ENCODE results near the gene WDR20.

Gene WDR20

DNA sequence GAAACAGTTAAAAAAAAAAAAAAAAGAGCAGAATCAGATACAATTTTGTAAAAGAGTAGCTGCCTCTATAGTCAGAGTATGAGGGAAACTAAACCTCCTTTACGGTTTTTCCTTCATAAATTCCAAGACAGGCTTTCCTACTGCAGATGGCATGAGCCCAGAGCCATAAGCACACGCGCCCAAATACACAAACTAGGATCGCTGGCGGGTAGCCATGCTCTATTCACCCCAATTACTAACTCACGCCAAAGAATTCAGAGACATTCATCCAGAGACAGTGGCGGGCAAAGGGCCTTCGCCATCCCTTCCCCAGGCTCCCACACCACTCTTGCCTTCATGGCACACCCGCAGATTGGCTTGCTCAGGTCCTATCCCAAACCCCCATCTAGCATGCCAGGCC, 117.0 kb downstream of the WDR20 start:
- CTCF ChIA-PET, result no interaction called here
- POLR2A ChIA-PET, result no interaction called here
- TF ChIP-seq, protein P1, sequence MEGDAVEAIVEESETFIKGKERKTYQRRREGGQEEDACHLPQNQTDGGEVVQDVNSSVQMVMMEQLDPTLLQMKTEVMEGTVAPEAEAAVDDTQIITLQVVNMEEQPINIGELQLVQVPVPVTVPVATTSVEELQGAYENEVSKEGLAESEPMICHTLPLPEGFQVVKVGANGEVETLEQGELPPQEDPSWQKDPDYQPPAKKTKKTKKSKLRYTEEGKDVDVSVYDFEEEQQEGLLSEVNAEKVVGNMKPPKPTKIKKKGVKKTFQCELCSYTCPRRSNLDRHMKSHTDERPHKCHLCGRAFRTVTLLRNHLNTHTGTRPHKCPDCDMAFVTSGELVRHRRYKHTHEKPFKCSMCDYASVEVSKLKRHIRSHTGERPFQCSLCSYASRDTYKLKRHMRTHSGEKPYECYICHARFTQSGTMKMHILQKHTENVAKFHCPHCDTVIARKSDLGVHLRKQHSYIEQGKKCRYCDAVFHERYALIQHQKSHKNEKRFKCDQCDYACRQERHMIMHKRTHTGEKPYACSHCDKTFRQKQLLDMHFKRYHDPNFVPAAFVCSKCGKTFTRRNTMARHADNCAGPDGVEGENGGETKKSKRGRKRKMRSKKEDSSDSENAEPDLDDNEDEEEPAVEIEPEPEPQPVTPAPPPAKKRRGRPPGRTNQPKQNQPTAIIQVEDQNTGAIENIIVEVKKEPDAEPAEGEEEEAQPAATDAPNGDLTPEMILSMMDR (IDR thresholded peaks at IDR 0.05; ENCODE audit: control extremely low read depth, extremely low read depth, low read depth, missing control alignments), result no peak
- DNase-seq (ENCODE audit: extremely low spot score), result no peak

DNA sequence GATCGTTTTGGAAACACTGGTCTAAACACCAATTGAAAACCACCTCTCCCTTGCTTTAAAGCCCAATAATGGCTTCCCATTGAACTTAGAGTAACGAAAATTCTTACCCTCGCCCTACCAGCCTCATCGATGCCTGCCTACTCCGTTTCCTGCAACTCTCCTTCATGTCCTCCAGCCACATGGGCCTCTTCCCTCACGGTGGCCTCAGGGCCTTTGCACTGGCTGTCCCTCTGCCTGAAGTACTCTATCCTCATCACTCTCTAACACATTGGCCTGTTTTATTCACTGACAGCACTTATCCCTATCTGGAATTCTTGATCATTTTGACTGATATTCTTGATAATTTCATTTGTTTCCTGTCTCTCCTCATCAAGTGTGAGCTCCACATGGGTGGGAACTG, 118.4 kb downstream of the WDR20 start:
- POLR2A ChIA-PET, result no interaction called here
- TF ChIP-seq, protein P1 (IDR thresholded peaks at IDR 0.05; ENCODE audit: control extremely low read depth, extremely low read depth, low read depth, missing control alignments), result no peak
- CTCF ChIA-PET, result no interaction called here
- DNase-seq (ENCODE audit: extremely low spot score), result no peak
